Endothelial cell (in vitro differentiated cells): ENCODE measurements around the gene ZBTB20. TPM values are rescaled to one million over a fixed set of nuclear protein-coding genes. Genes with fewer than 3 reads are reported as not detected.

Source experiments
- DNase-seq: peaks from one replicate; pipeline ENCODE4 v3.0.0; 2021; ENCODE audit warnings: low spot score
- H3K27ac Mint-ChIP-seq: one replicate; pipeline ENCODE4 v1.8.0; 2021; ENCODE audit warnings: mixed read lengths, inconsistent platforms; ENCODE audit not compliant: unreplicated experiment
- H3K27me3 Mint-ChIP-seq: one replicate; pipeline ENCODE4 v1.8.0; 2021; ENCODE audit warnings: mild to moderate bottlenecking, moderate library complexity, mixed read lengths, inconsistent platforms; ENCODE audit not compliant: unreplicated experiment
- H3K36me3 Mint-ChIP-seq: one replicate; pipeline ENCODE4 v1.8.0; 2021; ENCODE audit warnings: mild to moderate bottlenecking, low read depth, mixed read lengths, inconsistent platforms; ENCODE audit not compliant: unreplicated experiment
- H3K4me1 Mint-ChIP-seq: one replicate; pipeline ENCODE4 v1.8.0; 2021; ENCODE audit warnings: mild to moderate bottlenecking, mixed read lengths, inconsistent platforms; ENCODE audit not compliant: unreplicated experiment
- H3K4me3 Mint-ChIP-seq: one replicate; pipeline ENCODE4 v1.8.0; 2021; ENCODE audit warnings: mild to moderate bottlenecking, mixed read lengths, inconsistent platforms; ENCODE audit not compliant: unreplicated experiment
- H3K9me3 Mint-ChIP-seq: one replicate; pipeline ENCODE4 v1.8.0; 2021; ENCODE audit warnings: mixed read lengths, inconsistent platforms; ENCODE audit not compliant: unreplicated experiment
- CTCF ChIP-seq: fragments of 200-600 bp; sonication (generic); IDR thresholded peaks from one replicate; pipeline ENCODE4 v1.5.0; 2021; ENCODE audit warnings: antibody characterized with exemption; ENCODE audit not compliant: unreplicated experiment
- total RNA-seq: library from RNA; stranded (reverse); fragmentation: NEBNext Ultra II Directional; extraction: Animal tissue kit (Norgen Biotek cat#: 25700); gene quantifications from one replicate; pipeline ENCODE4 v1.2.1, GENCODE V29; 2021; ENCODE audit not compliant: unreplicated experiment

The ZBTB20 gene
- total RNA-seq, 1 donor from 2014 or later, result 4.2 TPM

GRCh38 chr3:114642951-114643741 lies 503.9 kb downstream of the ZBTB20 start:
- Mint-ChIP-seq H3K27me3 (no peaks in the 10 kb centered on the region), H3K9me3 (no peaks in the 10 kb centered on the region), H3K27ac (no peak overlapping the region), H3K36me3 (no peaks in the 10 kb centered on the region), H3K4me3 (no peak overlapping the region), H3K4me1 (no peaks in the 10 kb centered on the region)
- no peak for TF ChIP-seq CTCF
- DNase-seq, result no peak

GRCh38 chr3:114640126-114640525 lies 507.0 kb downstream of the ZBTB20 start:
- no peaks in the 10 kb centered on the region for H3K9me3 Mint-ChIP-seq
- no peak for TF ChIP-seq CTCF
- no peaks in the 10 kb centered on the region for H3K27me3 Mint-ChIP-seq
- H3K4me3 Mint-ChIP-seq, result no peak overlapping the region
- H3K36me3 Mint-ChIP-seq, result no peaks in the 10 kb centered on the region
- H3K4me1 Mint-ChIP-seq, result no peaks in the 10 kb centered on the region
- no peak overlapping the region for H3K27ac Mint-ChIP-seq
- DNase-seq, result no peak

GRCh38 chr3:114639171-114639570 lies 507.9 kb downstream of the ZBTB20 start:
- TF ChIP-seq CTCF, result no peak
- Mint-ChIP-seq H3K27me3 (no peaks in the 10 kb centered on the region), H3K9me3 (no peaks in the 10 kb centered on the region), H3K36me3 (no peaks in the 10 kb centered on the region), H3K4me1 (no peaks in the 10 kb centered on the region), H3K27ac (no peak overlapping the region), H3K4me3 (no peak overlapping the region)
- no peak for DNase-seq

GRCh38 chr3:114635878-114636277 lies 511.2 kb downstream of the ZBTB20 start:
- Mint-ChIP-seq H3K27me3 (no peaks in the 10 kb centered on the region), H3K4me3 (no peak overlapping the region), H3K4me1 (no peaks in the 10 kb centered on the region), H3K27ac (no peak overlapping the region), H3K36me3 (no peaks in the 10 kb centered on the region), H3K9me3 (no peaks in the 10 kb centered on the region)
- TF ChIP-seq CTCF, result no peak
- DNase-seq, result no peak

GRCh38 chr3:114634635-114635034 lies 512.5 kb downstream of the ZBTB20 start:
- no peaks in the 10 kb centered on the region for H3K36me3 Mint-ChIP-seq
- no peak overlapping the region for H3K4me3 Mint-ChIP-seq
- H3K4me1 Mint-ChIP-seq, result no peaks in the 10 kb centered on the region

More at GRCh38 chr3:114634635-114635034, 512.5 kb downstream of the ZBTB20 start:
- TF ChIP-seq CTCF, result no peak
- no peak for DNase-seq
- Mint-ChIP-seq H3K27me3 (no peaks in the 10 kb centered on the region), H3K9me3 (no peaks in the 10 kb centered on the region), H3K27ac (no peak overlapping the region)
